ENCODE data around the gene EYA3.

- TF ChIP-seq POLR2A (IDR thresholded peaks at IDR 0.05; ENCODE audit: low read depth, low read length): no peak
- TF ChIP-seq TAF1 (IDR thresholded peaks at IDR 0.05; ENCODE audit: borderline replicate concordance, low read depth, low read length): no peak
Measured at GRCh38 chr1:28058168-28058567, 30.2 kb downstream of the EYA3 start.
